Activated CD8-positive, alpha-beta memory T cell treated with anti-CD3 and anti-CD28 coated beads, Interleukin-2, amount 50 U/mL, for 24 hours (primary cell): ENCODE data around the gene ELL2.
"Not testable (repeated sequence)": the region's sequence is repeated elsewhere in the genome, so short reads cannot be mapped to it uniquely, and the experiment has no call there.

Experiments
- DNase-seq: peaks from one replicate; pipeline ENCODE4 v3.0.0-alpha.2; 2020; ENCODE audit errors: extremely low read depth

Gene ELL2

DNA sequence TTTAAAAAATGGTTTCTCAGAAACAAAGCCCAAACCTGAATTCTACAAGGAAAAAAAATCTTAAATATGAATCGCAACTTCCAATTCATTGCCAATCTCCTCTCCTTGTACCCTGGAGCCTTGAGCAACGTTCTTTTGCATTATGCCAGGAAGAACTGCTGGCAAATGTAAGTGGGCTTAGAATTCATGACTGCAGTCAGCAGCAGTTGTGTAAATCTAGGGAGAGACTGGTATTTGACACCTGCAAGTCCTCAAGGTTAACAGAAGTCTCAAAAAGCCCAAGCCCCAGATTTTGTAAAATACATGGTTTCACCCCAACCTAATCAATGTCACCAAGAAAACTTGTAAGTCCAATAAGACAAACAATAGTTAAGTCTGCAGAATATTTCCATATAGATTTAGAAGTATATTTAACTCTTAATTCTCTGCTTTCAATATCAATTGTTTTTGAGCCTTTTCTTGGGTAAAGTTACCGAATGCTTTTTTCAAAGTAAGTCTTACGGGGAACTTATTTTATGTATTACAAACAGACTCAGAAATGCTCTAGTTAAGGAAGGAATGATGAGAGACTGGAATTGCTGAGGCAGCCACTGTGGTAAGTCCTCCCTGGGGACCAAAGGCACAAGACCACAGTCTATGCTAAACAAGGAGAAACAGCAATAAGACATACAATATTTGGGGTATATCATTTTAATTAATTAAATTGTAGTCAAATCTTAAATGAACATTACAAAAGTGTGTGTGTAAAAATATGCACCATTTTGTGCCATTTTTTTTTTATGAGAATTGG, 31.3 kb downstream of the ELL2 start:
- no peak for DNase-seq

DNA sequence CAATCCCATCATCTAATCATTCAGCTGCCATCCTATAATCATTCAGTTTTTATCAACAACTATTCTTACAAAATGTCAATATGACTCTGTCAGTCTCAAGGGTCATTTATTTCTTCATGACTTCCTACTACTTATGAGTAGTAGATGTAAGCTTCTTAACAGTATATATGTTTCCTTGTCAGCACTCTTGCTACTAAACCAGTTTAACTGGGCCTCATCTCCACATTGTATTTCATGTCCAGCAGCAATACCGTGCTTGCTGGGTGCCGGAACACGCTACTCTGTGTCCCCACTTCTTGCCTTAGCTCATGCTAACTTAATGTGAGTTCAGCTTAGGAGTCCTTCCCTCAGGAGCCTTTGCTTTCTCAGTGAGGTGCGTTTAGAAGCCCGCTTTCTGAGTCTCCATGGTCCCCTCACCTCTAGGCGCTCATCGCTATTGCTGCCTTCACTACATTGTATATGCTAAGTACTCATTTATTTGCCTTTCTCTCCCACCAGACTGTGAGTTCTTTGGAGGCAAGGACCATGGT, 32.9 kb downstream of the ELL2 start:
- DNase-seq, result no peak

DNA sequence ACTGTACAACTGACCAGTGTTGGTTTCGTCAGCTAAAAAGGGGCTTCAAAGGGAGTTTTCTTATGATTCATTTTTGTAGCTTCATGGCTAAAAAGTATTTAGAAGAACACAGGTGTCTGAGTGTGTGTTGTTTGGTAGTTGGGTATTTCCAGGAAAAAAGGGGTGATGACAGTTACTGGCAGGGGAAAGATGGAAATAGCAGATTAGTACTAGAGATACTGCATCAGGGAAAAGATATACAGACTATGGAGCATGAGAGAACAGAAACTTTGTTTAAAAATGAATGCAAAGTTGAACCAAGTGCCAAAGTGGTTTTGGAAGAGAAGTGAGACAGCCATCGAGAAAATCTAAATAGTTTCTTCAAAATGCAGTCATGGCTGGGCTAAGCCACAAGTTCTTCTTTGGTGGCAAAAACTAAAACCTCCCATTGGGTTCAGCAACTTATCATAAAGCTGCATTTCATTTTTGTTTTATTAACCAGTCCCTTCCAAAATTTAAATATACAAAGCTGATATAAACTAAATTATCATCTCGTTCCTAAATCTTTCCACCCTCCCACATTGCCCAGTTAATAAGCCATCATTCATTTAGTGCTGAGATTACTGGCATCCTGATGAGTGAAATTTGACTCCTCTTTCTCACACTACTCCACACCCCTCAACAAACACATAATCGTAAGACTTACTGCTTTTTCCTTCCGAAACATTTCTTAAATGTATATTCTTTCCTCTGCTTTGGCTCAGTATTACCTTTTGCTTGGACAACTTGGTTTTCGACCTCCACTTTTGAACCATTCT, 33.5 kb downstream of the ELL2 start:
- no peak for DNase-seq

DNA sequence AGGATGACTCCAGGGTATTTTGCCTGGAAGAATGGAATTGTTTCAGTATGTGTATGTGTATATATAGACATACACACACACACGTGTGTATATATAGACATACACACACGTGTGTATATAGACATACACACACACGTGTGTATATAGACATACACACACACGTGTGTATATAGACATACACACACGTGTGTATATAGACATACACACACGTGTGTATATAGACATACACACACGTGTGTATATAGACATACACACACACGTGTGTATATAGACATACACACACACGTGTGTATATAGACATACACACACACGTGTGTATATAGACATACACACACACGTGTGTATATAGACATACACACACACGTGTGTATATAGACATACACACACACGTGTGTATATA, 34.4 kb downstream of the ELL2 start:
- not testable (repeated sequence) for DNase-seq

DNA sequence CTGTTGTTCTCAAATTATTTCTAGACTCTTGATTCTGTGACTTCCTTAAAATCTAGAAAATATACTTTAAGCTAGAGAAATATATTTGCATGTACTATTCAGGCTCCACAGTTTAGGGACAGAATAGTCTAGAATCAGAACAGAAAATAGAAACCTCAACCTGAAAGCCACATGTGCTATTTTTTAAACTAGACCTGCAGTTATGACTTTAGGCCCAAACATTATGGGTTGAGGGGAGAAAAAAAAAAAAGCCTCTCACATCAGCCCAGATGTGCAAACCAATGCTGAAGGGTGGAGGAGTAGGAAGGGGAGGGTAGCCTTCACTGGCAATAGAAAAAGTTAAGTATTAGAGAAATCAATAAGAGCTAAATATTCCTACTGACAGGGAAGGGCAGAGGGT, 35.7 kb downstream of the ELL2 start:
- DNase-seq, result no peak

DNA sequence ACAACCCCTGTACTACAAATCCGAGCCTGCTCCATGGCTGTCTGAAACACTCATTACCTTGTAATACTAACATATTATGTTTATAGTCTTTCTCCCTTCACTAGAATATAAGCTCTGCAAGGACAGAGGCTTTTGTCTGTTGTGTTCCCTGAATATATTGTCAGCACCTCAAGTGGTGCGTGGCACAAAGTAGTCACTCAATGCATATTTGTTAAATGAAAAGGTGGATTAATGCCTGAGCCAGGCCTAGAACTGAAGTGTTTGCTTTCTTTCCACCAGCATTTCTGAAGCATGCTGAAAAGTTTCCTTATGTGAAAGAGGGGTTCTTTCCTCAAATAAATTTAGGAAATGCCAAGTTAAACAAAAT, 36.3 kb downstream of the ELL2 start:
- no peak for DNase-seq

DNA sequence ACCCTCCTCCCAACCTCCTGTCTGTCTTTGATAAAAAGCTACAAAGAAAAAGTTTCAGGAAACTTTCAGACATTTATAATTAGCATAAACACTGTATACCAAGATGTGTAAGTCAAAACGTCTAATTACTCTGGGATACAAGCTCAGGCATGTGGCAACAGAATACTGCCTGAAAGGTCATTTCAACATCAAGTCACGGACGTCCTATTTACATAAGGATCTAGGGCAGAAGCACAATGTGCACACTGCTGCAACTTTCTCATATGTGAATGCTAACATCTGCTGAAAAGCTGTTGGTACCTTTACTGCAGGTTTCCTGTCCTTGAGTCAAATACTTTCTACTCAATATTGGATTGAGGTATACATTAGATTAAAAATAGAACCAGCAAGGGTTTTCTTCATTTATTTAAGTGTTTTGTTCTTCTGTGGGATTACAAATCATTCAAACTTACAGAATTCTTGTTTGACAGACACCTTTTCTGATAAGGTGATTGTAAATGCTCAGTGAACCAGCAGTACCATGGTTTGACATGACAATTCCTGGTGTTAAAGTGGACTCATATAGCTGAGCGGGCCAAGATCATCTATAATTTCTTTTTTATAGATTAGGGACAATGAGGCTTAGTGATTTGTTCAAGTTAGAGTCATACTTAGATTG, 36.8 kb downstream of the ELL2 start:
- DNase-seq, result no peak

DNA sequence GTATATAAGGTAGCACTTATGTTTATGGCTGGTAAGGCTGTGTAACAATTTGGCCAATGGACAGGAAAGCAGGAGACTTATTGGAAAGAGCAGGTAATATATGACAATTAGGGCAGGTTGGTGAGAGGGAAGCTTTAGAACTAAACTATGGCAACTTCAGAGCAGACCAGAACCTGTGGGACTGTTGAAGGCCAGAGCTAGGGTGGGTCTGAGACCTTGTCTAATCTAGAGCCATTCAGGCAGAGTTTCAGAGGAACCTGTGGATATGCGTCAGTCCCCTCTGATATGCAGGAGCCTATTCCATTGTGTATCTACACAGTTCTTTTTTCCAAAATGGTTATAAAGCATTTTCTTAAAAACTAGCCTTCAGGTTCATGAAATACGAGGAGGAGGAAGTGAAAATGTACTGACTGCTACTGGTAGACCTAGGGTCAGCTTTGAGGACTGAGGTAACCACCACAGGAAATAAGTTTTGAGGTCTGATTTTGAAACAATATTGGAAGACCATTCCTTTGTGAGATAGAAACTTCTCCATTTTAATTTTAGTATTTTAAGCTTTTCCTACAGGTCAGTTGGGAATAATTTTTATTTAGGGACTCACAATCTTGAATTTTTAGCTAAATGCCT, 37.6 kb downstream of the ELL2 start:
- DNase-seq, result no peak

DNA sequence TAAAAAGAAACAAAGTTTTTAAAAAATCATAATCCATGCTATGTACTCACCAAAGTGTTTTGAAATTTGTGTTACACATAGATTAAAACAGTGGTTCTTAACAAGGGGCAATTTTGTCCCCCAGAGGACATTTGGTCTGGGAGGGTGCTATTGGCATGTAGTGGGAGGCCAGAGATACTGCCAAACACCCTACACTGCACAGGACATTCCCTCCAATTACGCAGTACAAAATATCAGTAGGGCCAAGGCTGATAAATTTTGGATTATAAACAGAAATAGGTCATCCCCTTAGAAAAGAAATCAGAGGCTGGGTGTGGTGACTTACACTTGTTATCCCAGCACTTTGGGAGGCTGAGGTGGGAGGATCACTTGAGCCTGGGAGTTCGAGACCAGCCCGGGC, 38.9 kb downstream of the ELL2 start:
- no peak for DNase-seq

DNA sequence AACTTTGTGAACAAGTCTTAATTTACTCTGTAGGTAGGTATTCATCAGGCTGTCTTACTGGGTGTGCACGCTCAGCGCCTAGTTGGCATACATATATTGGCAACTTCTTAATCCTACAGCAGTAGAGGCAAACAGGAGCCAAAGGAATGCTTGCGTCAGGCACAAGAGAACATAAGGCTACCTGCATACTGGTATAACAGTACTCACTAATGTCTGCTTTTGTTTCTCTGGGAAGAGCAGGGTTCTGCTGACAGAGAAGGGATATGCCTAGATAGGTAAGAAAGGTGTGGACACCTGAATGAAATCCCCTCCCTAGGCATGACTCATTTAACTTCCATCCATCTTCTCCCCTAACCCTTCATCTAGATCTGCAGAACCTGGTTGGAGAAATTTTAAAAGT, 40.1 kb downstream of the ELL2 start:
- DNase-seq, result no peak

DNA sequence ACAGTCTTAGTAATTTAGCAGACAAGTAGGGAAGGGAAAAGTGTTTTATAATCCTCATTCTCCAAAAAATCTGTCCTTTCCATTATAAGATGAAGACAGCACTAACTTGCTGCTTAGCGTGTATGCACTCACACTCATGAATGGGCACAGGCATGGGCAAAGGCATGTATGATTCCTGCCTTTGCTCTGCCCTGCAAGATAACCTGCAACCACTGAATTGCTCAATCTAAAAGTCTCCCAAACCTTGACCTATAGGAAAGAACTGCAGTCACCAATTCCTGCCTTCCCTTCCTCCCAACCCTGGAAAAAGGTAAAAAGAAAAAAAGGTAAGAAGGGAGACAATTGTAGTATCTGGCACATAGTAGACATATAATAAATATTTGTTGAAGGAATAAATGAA, 40.8 kb downstream of the ELL2 start:
- DNase-seq, result no peak

DNA sequence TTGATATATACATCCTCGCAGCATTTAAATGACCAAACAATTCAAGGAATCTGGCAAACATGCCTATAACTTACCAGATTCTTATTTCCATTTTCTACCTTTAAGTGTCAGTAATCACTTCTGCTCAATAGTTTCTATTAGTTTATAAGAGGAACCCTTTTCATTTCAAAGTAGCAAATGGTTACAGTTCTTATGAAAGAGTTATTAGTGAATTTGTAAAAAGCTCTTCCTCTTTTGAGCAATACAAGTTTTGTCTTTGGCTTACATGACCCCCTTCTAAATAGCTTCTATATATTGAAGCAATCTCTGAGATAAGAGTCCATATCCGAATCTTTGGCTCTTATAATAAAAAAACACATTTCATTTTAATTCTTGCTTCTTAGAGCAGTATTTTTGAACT, 42.0 kb downstream of the ELL2 start:
- DNase-seq, result no peak

DNA sequence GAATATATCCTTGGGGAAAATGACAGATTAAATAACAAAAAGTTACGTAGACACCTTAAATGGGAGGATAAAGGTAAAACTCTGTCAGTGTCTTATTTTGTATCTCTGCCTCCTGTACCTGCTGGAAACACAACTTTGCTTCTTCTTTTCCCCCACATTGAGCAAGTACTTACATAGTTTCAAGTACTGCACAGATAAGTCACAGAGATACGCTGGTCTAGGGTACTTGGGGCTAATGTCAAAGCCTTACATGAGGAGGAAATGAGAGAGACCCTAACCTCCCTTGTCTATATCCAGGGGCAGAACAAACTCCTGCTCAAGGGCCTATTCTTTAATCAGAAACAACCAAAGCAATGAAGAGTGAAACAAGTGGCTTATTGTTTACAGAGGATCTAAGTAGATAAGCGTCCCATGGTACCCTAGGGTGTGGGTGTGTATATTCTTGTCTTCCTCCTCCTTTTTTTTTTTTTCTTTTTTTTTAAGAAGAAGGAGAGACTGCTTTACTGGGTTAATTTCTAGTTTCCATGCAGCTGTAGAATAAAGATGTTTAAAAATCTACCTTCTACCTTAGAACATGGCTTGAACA, 43.1 kb downstream of the ELL2 start:
- DNase-seq, result no peak

DNA sequence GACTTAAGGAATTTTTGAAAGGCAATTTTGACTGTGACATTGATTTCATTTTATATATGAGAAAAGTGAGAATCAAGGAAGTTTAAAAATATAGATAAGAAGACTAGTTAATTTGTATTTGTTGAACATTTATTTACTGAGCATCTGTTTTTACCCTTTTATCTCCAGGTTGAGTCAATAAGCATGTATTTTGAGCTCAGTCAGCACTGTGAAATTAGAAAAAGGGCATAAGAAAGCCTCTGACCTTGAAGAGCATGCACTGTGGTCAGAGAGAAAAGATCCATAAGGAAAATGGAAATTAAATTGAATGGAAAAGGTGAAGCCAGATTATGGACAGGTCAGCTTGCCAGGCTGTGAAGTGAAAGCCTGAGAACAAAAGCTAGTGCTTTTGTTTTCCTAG, 44.4 kb downstream of the ELL2 start:
- DNase-seq, result no peak

DNA sequence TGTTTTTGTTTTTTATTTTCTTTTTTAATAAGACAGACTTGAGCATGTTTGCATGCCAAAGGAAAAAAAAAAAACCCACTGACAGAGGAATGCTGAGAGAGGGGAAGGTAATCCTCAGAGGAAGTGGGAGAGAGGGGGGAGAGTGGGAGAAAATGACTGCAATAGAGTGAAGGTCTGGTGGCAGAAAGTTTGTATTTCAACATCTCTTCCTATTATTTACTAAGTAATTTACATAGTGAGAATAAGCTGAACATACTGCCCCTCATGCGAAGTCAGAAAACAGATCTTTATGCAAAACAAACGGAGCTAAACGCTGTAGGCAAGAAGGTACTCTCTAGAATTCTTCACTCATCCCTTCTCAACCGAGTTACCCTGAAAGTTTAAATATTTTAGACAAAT, 45.0 kb downstream of the ELL2 start:
- DNase-seq, result no peak

DNA sequence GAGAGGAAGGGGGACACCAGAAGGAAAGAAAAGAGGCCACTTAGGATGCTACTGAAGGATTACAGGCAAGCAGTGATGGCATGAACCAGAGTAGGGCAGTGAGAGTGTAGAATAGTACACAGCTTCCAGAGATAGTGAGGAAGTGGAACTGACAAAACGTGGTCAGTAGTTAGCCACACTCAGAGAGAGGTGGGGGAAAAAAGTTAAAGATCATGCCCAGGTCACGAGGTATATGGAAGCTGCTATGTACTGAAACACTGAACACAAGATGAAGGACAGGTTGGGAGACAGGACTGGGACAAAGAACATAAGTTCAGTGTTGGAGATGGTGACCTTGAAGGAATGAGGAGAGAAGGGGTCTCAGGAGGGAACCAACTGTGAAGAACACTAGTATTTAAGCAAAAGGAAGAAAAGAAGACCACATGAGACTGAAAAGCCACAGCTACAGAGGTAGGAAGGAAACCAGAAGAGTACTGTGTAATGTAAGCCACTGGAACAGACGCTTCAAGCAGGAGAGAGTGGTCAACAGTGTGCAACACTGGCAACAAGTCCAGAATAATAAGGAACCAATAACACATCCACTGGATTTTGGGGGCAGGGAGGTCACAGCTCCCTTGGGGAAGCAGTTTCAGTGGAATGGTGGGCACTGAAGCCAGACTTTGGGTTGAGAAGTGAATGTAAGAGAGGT, 45.5 kb downstream of the ELL2 start:
- DNase-seq, result no peak

DNA sequence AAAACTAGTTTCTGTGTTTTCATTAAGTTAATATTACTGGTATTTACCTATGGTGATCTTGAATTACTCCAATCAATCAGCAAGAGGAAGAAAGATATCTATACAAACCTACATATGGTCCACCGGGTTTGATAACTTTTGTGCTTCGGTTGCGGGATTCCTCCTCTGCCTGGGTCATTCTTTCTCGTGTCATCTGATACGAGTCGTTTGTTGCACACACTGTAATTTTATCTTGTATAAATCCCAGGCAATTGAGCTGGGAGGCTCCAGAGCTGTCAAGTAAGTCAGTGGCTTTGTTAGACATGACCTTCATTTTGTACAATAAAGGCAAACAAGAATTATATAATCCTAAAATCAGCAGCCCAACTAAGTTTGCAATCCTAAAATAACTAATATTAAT, 48.0 kb downstream of the ELL2 start:
- no peak for DNase-seq

DNA sequence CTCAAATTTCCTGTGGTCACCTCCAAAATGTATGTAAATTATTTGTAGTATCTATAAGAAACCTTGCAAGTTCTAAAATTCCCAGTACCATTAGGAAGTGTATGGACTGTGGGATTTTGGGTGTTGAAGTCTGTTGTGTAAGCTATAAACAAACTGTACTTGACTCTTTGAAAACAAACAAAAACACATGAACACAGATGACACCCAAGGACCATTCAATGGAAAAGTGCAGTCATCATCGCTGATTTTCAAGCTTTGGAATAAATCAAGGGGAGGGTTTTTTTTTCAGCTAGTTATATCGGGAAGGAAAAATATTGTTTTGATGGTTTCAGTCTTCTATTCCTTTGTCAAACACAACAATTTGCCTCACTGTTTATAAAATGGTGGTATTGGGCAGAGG, 49.6 kb downstream of the ELL2 start:
- DNase-seq, result no peak

DNA sequence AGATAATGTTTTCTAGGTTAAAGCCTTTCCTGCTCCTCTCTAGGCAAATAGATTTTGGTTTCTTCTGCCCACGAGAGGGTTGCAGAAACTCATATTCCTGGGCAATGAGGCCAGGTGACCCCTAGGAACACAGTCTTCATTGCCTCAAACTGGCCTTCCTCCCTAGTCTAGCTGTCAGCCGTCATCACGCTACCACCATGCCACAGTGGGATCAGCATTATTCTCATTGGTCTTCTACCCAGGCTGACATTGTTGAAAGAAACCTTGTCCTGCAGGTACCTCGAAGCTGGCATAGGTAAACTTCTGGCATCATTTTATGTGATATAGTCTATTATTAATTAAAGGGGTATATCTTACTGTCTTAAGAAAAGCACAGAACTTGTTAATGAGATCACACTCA, 51.1 kb downstream of the ELL2 start:
- no peak for DNase-seq

DNA sequence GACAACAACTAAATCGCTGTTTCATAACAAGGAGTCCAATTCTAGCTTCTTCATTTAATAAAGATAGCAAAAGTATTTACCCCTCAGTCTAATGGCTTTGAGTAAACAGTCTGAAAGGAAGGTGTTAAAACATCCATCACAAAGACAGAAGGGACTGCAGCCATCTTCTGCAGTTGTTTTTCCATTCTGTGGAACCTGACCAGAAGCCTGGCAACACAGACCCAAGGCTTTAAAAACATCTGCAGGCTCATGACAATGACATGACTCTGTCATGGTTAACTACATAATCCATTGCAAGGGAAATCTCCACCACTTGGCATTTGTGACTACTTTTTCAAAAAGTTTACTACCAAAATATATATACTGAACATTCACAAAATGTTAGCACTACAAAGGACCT, 51.9 kb downstream of the ELL2 start:
- DNase-seq, result no peak

DNA sequence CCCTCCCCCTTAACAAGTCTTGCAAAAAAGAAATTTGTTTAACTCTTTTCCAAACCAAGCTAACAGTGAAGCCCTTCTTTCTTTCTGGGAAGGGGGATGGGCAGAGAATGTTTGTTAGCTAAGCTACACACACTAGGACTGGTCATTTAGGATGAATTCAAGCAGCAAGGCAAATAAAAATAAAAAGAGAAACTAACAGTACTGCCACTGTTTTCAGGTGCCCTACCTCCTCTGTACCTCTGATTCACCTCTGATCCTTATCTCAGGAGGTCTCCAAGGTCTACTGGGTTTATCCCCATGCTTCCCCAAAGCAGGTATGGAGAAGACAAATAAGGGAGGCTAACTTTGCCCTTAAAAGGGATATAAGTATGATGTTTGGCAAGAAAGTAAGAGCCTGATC, 52.9 kb downstream of the ELL2 start:
- no peak for DNase-seq
